ENCODE data around the gene PODNL1.
"Not testable (repeated sequence)": the region's sequence is repeated elsewhere in the genome, so short reads cannot be mapped to it uniquely, and the experiment has no call there.

PODNL1 gene

GRCh38 chr19:13932911-13933393 is 5.3 kb downstream of the PODNL1 start:
- DNase-seq, result no peak

GRCh38 chr19:13932149-13932637 is 6.0 kb downstream of the PODNL1 start:
- no peak for DNase-seq

More at GRCh38 chr19:13932911-13933393, 5.3 kb downstream of the PODNL1 start:
- no peak for TF ChIP-seq GATA1 (IDR thresholded peaks at IDR 0.05; ENCODE audit: low read depth, low read length)
- no peak for TF ChIP-seq POLR2A (IDR thresholded peaks at IDR 0.05; ENCODE audit: low read length)

DNA sequence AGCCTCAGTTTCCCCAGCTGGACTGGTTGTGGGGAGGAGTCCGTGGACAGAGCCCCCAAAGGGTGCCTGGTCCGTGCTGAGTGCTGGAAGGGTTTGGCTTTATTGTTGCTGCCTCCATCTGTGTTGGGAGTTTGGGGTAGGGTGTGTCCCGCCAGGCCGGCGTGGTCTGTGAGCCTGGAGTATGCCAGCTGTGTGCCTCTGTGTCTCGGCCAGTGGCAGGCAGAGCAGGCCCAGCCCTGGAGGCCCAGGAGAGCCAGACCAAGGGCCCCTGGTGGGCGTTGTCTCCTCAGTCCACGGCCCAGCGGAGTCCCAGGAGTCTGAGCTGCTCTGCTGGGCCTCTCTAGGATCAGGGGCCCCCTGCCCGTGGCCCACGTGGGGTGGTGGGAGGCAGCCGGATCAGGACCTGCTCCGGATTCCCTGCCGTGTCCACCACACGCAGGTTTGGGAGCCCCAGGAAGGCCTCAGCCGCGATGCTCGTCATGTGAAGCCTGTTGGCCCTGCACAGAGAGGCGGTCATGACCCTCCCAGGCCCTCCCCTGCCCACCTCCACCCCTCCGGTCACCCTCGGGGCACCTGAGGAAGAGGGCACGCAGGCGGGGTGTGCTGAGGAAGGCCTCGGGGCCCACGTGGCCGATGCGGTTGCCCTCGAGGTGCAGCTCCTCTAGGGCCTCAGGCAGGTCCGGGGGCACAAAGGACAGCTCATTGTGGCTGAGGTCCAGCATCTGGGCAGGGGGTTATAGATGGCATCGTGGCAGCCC is 6.6 kb downstream of the PODNL1 start:
- no peak for DNase-seq
- no peak for TF ChIP-seq POLR2A (IDR thresholded peaks at IDR 0.05; ENCODE audit: low read length)
- no peak for TF ChIP-seq GATA1 (IDR thresholded peaks at IDR 0.05; ENCODE audit: low read depth, low read length)

More at GRCh38 chr19:13932149-13932637, 6.0 kb downstream of the PODNL1 start:
- TF ChIP-seq POLR2A (IDR thresholded peaks at IDR 0.05; ENCODE audit: low read length), result no peak
- TF ChIP-seq GATA1 (IDR thresholded peaks at IDR 0.05; ENCODE audit: low read depth, low read length), result no peak

DNA sequence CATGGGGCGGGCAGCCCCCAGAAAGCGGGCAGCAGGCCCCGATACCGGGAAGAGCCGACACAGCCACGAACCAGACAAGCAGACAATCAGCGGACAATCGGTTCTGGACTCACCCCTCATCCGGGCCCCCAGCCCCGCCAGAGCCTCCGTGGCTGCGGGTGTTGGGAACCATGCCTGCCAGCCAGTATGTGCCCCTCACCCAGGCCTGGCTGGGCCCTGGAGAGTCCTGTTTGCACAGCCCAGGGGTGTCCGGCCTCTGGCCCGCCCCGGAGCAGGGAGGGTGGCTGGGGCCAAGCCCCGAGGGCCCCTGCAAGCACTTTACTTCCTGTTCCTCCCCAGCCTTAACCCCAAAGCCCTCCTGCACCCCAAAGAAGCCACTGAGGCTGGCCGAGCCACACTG is 7.8 kb downstream of the PODNL1 start:
- no peak for TF ChIP-seq GATA1 (IDR thresholded peaks at IDR 0.05; ENCODE audit: low read depth, low read length)
- TF ChIP-seq POLR2A (IDR thresholded peaks at IDR 0.05; ENCODE audit: low read length), result no peak
- DNase-seq, result no peak

GRCh38 chr19:13929956-13930355 is 8.3 kb downstream of the PODNL1 start:
- TF ChIP-seq POLR2A (IDR thresholded peaks at IDR 0.05; ENCODE audit: low read length), result no peak
- no peak for TF ChIP-seq GATA1 (IDR thresholded peaks at IDR 0.05; ENCODE audit: low read depth, low read length)

DNA sequence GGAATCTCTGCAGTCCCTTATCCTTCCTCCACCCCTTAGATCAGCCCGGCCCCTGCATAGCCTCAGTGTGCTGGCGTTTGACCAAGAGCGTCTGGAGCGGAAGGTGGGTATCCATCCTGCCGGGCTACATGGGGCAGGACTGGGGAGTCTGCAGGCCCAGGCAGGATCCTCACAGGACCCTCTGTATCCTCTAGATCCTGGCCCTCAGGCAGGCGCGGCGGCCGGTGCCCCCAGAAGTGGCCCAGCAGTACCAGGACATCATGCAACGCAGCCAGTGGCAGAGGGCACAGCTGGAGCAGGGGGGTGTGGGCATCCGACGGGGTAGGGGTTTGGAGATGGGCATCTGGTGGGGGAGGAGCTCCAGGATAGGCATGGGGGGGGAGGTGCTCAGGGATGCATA is 8.9 kb downstream of the PODNL1 start:
- no peak for DNase-seq
- no peak for TF ChIP-seq GATA1 (IDR thresholded peaks at IDR 0.05; ENCODE audit: low read depth, low read length)
- TF ChIP-seq POLR2A (IDR thresholded peaks at IDR 0.05; ENCODE audit: low read length), result no peak

More at GRCh38 chr19:13929956-13930355, 8.3 kb downstream of the PODNL1 start:
- DNase-seq, result no peak

DNA sequence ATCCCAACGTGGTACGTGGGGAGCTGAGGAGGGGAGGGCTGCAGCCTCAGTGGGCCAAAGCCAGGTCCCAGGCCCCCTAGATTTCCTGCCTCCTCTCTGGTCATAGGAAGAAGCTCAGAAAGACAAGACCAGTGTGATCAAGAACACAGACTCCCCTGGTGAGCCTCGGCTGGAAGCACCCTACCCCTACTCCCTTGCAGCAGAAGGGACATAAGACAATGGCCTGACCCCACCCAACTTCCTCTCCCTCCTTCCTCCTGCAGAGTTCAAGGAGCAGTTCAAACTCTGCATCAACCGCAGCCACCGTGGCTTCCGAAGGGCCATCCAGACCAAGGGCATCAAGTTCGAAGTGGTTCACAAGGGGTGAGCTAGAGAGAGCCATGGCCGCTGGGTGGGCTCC is 11.5 kb downstream of the PODNL1 start:
- TF ChIP-seq GATA1 (IDR thresholded peaks at IDR 0.05; ENCODE audit: low read depth, low read length), result no peak
- no peak for TF ChIP-seq POLR2A (IDR thresholded peaks at IDR 0.05; ENCODE audit: low read length)
- DNase-seq, result no peak

DNA sequence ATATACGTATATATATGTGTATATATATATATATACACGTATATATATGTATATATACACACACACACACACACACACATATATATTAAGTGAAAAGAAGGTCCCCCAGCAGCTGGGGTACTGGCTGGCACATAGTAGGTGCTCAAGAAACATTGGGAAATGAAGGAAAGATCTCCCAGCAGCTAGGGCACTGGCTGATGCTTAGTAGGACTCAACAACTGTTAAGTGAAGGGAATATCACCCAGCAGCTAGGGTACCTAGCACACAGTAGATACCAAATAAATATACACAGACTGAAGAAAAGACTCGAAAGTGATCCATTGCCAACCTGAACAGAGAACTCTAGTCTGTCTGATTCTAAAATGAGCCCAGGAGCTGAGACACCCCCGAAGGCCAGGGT is 12.2 kb downstream of the PODNL1 start:
- no peak for DNase-seq
- TF ChIP-seq GATA1 (IDR thresholded peaks at IDR 0.05; ENCODE audit: low read depth, low read length) (no peak), POLR2A (IDR thresholded peaks at IDR 0.05; ENCODE audit: low read length) (no peak)

GRCh38 chr19:13923194-13923987 is 14.8 kb downstream of the PODNL1 start:
- no peak for DNase-seq
- no peak for TF ChIP-seq GATA1 (IDR thresholded peaks at IDR 0.05; ENCODE audit: low read depth, low read length)
- no peak for TF ChIP-seq POLR2A (IDR thresholded peaks at IDR 0.05; ENCODE audit: low read length)

DNA sequence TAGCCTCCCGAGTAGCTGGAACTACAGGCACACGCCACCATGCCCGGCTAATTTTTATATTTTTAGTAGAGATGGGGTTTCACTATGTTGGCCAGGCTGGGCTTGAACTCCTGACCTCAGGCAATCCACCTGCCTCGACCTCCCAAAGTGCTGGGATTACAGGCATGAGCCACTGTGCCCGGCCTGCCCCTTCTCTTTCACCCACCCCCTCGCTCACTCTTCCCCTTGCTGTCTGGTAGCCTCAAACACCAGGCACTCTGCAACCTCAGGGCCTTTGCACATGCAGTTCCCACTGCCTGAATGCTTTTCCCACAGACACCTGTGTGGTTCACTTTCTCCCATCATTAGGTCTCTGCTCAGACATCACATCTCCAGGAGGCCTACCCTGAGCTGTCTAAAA is 16.1 kb downstream of the PODNL1 start:
- not testable (repeated sequence) for DNase-seq

DNA sequence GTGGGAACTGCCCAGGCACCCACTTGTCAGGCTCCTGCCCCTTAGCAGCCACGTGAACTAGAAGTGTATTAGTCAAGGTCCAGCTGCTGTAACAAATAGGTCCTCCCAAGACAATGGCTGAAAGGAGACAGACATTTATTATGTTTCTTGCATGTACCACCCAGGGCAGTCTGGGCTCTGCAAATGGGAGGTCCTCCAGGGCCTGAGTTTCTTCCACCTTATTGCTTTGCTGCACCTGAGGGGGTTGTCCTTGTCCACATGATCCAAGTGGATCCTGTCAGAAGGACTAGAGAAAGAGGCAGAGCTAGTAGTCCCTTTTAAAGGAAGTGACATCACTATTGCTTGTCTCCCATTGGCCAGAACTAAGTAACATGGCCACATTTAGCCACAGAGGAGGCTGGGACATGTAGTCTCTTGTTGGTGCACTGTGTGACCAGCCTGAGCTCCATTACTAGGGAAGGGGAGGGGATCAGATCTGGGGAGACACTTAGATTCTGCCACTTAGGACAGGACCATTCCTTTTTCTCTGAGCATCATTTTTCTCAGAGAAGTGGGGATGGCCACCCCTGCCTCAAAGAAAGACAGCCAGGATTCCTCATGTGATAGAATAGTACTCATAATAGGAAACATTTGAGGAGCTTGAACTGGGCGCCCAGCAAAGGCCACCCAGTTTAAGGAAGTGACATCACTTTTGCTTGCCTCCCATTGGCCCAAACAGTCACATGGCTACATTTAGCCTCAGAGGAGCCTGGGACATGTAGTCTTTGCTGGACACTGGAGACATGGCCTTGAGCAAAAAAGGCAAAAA is 17.1 kb downstream of the PODNL1 start:
- peak; percentile 49 to 63 for DNase-seq
- TF ChIP-seq GATA1 (IDR thresholded peaks at IDR 0.05; ENCODE audit: low read depth, low read length) (no peak), POLR2A (IDR thresholded peaks at IDR 0.05; ENCODE audit: low read length) (no peak)

GRCh38 chr19:13920524-13920923 is 17.7 kb downstream of the PODNL1 start:
- TF ChIP-seq GATA1 (IDR thresholded peaks at IDR 0.05; ENCODE audit: low read depth, low read length) (no peak), POLR2A (IDR thresholded peaks at IDR 0.05; ENCODE audit: low read length) (no peak)
- DNase-seq, result no peak

- no peak for DNase-seq
- TF ChIP-seq GATA1 (IDR thresholded peaks at IDR 0.05; ENCODE audit: low read depth, low read length) (no peak), POLR2A (IDR thresholded peaks at IDR 0.05; ENCODE audit: low read length) (no peak)
These were observed 19.3 kb downstream of the PODNL1 start for GRCh38 chr19:13918726-13919411.
